Astrocyte (in vitro differentiated cells and primary cell): ENCODE results near the gene C19orf18. TPM values are rescaled to one million over a fixed set of nuclear protein-coding genes. Genes with fewer than 3 reads are reported as not detected.

Experiments used
- DNase-seq: peaks from one replicate; pipeline ENCODE4 v3.0.0-alpha.2; 2010; ENCODE audit warnings: low read depth
- FAIRE-seq: peaks from 2 replicates; lab custom pipeline; 2011; peaks lifted over from hg19 to GRCh38; lab: Jason Lieb, UNC
- H2AFZ ChIP-seq: 2 replicates; pipeline ENCODE4 v1.6.0; 2012; ENCODE audit warnings: low read depth, low read length, inconsistent platforms
- H3K27ac ChIP-seq: 2 replicates; pipeline ENCODE4 v1.5.1; 2011; ENCODE audit warnings: low read depth, low read length, inconsistent platforms
- H3K27me3 ChIP-seq: 2 replicates; pipeline ENCODE4 v1.6.0; 2011; ENCODE audit warnings: low read length, inconsistent platforms; ENCODE audit not compliant: insufficient read depth
- H3K36me3 ChIP-seq: 2 replicates; pipeline ENCODE4 v1.5.1; 2011; ENCODE audit warnings: low read length, inconsistent platforms; ENCODE audit not compliant: insufficient read depth
- H3K4me1 ChIP-seq: 2 replicates; pipeline ENCODE4 v1.5.1; 2011; ENCODE audit warnings: low read length, inconsistent platforms; ENCODE audit not compliant: insufficient read depth
- H3K4me2 ChIP-seq: 2 replicates; pipeline ENCODE4 v1.6.0; 2012; ENCODE audit warnings: low read length, inconsistent platforms
- H3K4me3 ChIP-seq: 2 replicates; pipeline ENCODE4 v1.5.1; 2011; ENCODE audit warnings: low read depth, mild to moderate bottlenecking, low read length, inconsistent platforms; ENCODE audit not compliant: insufficient read depth
- H3K79me2 ChIP-seq: 2 replicates; pipeline ENCODE4 v1.6.0; 2012; ENCODE audit warnings: mild to moderate bottlenecking, low read length, inconsistent platforms; ENCODE audit not compliant: insufficient read depth
- H3K9ac ChIP-seq: 2 replicates; pipeline ENCODE4 v1.6.0; 2012; ENCODE audit warnings: mild to moderate bottlenecking, low read length, inconsistent platforms
- H3K9me3 ChIP-seq: 2 replicates; pipeline ENCODE4 v1.5.1; 2012; ENCODE audit warnings: low read depth, mild to moderate bottlenecking, low read length, inconsistent platforms; ENCODE audit not compliant: insufficient read depth
- H4K20me1 ChIP-seq: 2 replicates; pipeline ENCODE4 v1.6.0; 2012; ENCODE audit warnings: low read length, inconsistent platforms; ENCODE audit not compliant: insufficient read depth
- H3K27ac Mint-ChIP-seq: one replicate; pipeline ENCODE4 v1.8.0; 2021; ENCODE audit warnings: mild to moderate bottlenecking, mixed read lengths; ENCODE audit not compliant: unreplicated experiment
- H3K27me3 Mint-ChIP-seq: one replicate; pipeline ENCODE4 v1.8.0; 2021; ENCODE audit warnings: low read depth, mixed read lengths; ENCODE audit not compliant: unreplicated experiment
- H3K36me3 Mint-ChIP-seq: one replicate; pipeline ENCODE4 v1.8.0; 2021; ENCODE audit warnings: low read depth, mixed read lengths; ENCODE audit not compliant: unreplicated experiment
- H3K4me1 Mint-ChIP-seq: one replicate; pipeline ENCODE4 v1.8.0; 2021; ENCODE audit warnings: low read depth, mixed read lengths; ENCODE audit not compliant: unreplicated experiment
- H3K4me3 Mint-ChIP-seq: one replicate; pipeline ENCODE4 v1.8.0; 2021; ENCODE audit warnings: mild to moderate bottlenecking, moderate library complexity, mixed read lengths; ENCODE audit not compliant: unreplicated experiment
- H3K9me3 Mint-ChIP-seq: one replicate; pipeline ENCODE4 v1.8.0; 2021; ENCODE audit warnings: mild to moderate bottlenecking, mixed read lengths; ENCODE audit not compliant: unreplicated experiment
- CTCF ChIP-seq: IDR thresholded peaks from 2 replicates; pipeline ENCODE4 v1.5.1; 2011; ENCODE audit warnings: low read depth, mild to moderate bottlenecking, inconsistent platforms, low read length, moderate library complexity; ENCODE audit not compliant: insufficient read depth
- EZH2 ChIP-seq: IDR thresholded peaks from 2 replicates; pipeline ENCODE4 v1.6.1; 2012; ENCODE audit warnings: mild to moderate bottlenecking, low read length, inconsistent platforms; ENCODE audit not compliant: insufficient read depth
- total RNA-seq: library from RNA; stranded (reverse); gene quantifications from 2 replicates; pipeline ENCODE4 v1.2.1, GENCODE V29; 2021

The C19orf18 gene
- total RNA-seq, 1 donor from 2014 or later: 0.66 TPM

- H3K27me3 ChIP-seq: no peaks in the 10 kb centered on the region
- Mint-ChIP-seq H3K27ac (no peak overlapping the region), H3K36me3 (peaks cover 65% of the 10 kb centered on the region), H3K9me3 (peaks cover 40% of the 10 kb centered on the region), H3K4me1 (peaks cover 8% of the 10 kb centered on the region), H3K27me3 (no peaks in the 10 kb centered on the region), H3K4me3 (no peak overlapping the region)
- H3K79me2 ChIP-seq: peaks cover 40% of the 10 kb centered on the region
- peaks cover 25% of the 10 kb centered on the region for H3K36me3 ChIP-seq
- H4K20me1 ChIP-seq: peaks cover 4% of the 10 kb centered on the region
- TF ChIP-seq CTCF: no peak
- peaks cover 2% of the 10 kb centered on the region for H3K4me1 ChIP-seq
- no peak overlapping the region for H3K4me3 ChIP-seq
- DNase-seq (no peak), FAIRE-seq (no peak)
- no peak overlapping the region for H3K9ac ChIP-seq
- H3K27ac ChIP-seq: no peak overlapping the region
- H3K9me3 ChIP-seq: peaks cover 53% of the 10 kb centered on the region
- no peak overlapping the region for H2AFZ ChIP-seq
- no peak overlapping the region for H3K4me2 ChIP-seq
Measured at GRCh38 chr19:57941593-57941992, 32.7 kb downstream of the C19orf18 start.

- H3K4me1 ChIP-seq: peaks cover 4% of the 10 kb centered on the region
- no peak overlapping the region for H3K4me3 ChIP-seq
- FAIRE-seq: no peak
- no peak overlapping the region for H3K27ac ChIP-seq
- no peak overlapping the region for H3K9ac ChIP-seq
- Mint-ChIP-seq H3K4me1 (peaks cover 4% of the 10 kb centered on the region), H3K4me3 (peak overlapping the region; percentile 96), H3K27ac (no peak overlapping the region), H3K27me3 (no peaks in the 10 kb centered on the region), H3K36me3 (peaks cover 56% of the 10 kb centered on the region), H3K9me3 (peaks cover 26% of the 10 kb centered on the region)
- TF ChIP-seq EZH2: no peak
- H3K79me2 ChIP-seq: no peaks in the 10 kb centered on the region
- H4K20me1 ChIP-seq: no peaks in the 10 kb centered on the region
- H3K9me3 ChIP-seq: peaks cover 43% of the 10 kb centered on the region
- no peaks in the 10 kb centered on the region for H3K27me3 ChIP-seq
- H3K4me2 ChIP-seq: peak overlapping the region; percentile 89
- DNase-seq: no peak
- no peak overlapping the region for H2AFZ ChIP-seq
- H3K36me3 ChIP-seq: peaks cover 2% of the 10 kb centered on the region
Measured at GRCh38 chr19:57935731-57936130, 38.6 kb downstream of the C19orf18 start.

GRCh38 chr19:57934820-57935665, 39.3 kb downstream of the C19orf18 start, which contains the start of gene ZNF418:
ZNF418 (minus strand) TSS chr19:57935402; CDS start chr19:57933822, 1,580 bp downstream.
- TF ChIP-seq CTCF (no peak), EZH2 (no peak)
- Histone ChIP-seq H3K9me3 (peaks cover 44% of the 10 kb centered on the region), H3K36me3 (no peaks in the 10 kb centered on the region), H2AFZ (peak within 1 kb of the TSS; percentile 91), H3K27me3 (no peaks in the 10 kb centered on the region), H3K4me2 (peak within 1 kb of the TSS; percentile 89), H3K9ac (peak within 1 kb of the TSS; percentile 81), H3K4me1 (peaks cover 4% of the 10 kb centered on the region), H3K79me2 (no peaks in the 10 kb centered on the region), H3K27ac (peak within 1 kb of the TSS; percentile 32), H3K4me3 (peak within 1 kb of the TSS; percentile 73), H4K20me1 (no peaks in the 10 kb centered on the region)
- DNase-seq (peak; percentile 85), FAIRE-seq (peak; percentile 80)
- Mint-ChIP-seq H3K36me3 (peaks cover 58% of the 10 kb centered on the region), H3K4me1 (peaks cover 4% of the 10 kb centered on the region), H3K27ac (peak within 1 kb of the TSS; percentile 94), H3K4me3 (peak within 1 kb of the TSS; percentile 96), H3K27me3 (no peaks in the 10 kb centered on the region), H3K9me3 (peaks cover 32% of the 10 kb centered on the region)
